Epithelial cell of proximal tubule (primary cell): ENCODE data around the gene TMEM45A. TPM values are rescaled to one million over a fixed set of nuclear protein-coding genes. Genes with fewer than 3 reads are reported as not detected.
"Not testable (repeated sequence)": the region's sequence is repeated elsewhere in the genome, so short reads cannot be mapped to it uniquely, and the experiment has no call there.

Experiments
- DNase-seq: peaks from one replicate; pipeline ENCODE4 v3.0.0-alpha.2; 2011; ENCODE audit warnings: low read depth
- H3K4me3 ChIP-seq: 2 replicates; pipeline ENCODE4 v1.5.1; 2011; ENCODE audit warnings: low read depth, mild to moderate bottlenecking, low read length
- CTCF ChIP-seq: conservative IDR thresholded peaks from 2 replicates; pipeline ENCODE4 v1.5.1; 2012; ENCODE audit warnings: low read depth, mild to moderate bottlenecking, low read length
- total RNA-seq: library from RNA; depleted of rRNA; stranded (reverse); fragments of >200 nt; gene quantifications from 2 replicates; pipeline ENCODE4 v1.2.3, GENCODE V29; 2015

Gene TMEM45A
- total RNA-seq, 1 donor from 2014 or later: 1.8 TPM

GRCh38 chr3:100533176-100533575 is 40.8 kb downstream of the TMEM45A start:
- no peak for DNase-seq
- no peak for TF ChIP-seq CTCF
- no peak overlapping the region for H3K4me3 ChIP-seq

- no peak for DNase-seq
- no peak overlapping the region for H3K4me3 ChIP-seq
- TF ChIP-seq CTCF: no peak
Measured at GRCh38 chr3:100535610-100535943, 43.2 kb downstream of the TMEM45A start.

- no peak for TF ChIP-seq CTCF
- no peak for DNase-seq
- no peak overlapping the region for H3K4me3 ChIP-seq
Measured at GRCh38 chr3:100536093-100536492, 43.7 kb downstream of the TMEM45A start.

- TF ChIP-seq CTCF: no peak
- no peak overlapping the region for H3K4me3 ChIP-seq
- DNase-seq: no peak
Measured at GRCh38 chr3:100537646-100538338, 45.4 kb downstream of the TMEM45A start.

- DNase-seq: no peak
- no peak overlapping the region for H3K4me3 ChIP-seq
- TF ChIP-seq CTCF: no peak
Measured at GRCh38 chr3:100538339-100538706, 45.9 kb downstream of the TMEM45A start.

GRCh38 chr3:100540791-100541334 is 48.4 kb downstream of the TMEM45A start:
- no peak overlapping the region for H3K4me3 ChIP-seq
- TF ChIP-seq CTCF: no peak
- DNase-seq: no peak

- not testable (repeated sequence) for H3K4me3 ChIP-seq, DNase-seq
Measured at GRCh38 chr3:100541428-100541827, 49.0 kb downstream of the TMEM45A start.

- no peak for DNase-seq
- TF ChIP-seq CTCF: no peak
- H3K4me3 ChIP-seq: no peak overlapping the region
Measured at GRCh38 chr3:100545371-100545770, 53.0 kb downstream of the TMEM45A start.
